HL-60 (cell line): ENCODE measurements around the gene PRL.

Source experiments
- DNase-seq, 2 experiments: peaks; one replicate each; pipeline ENCODE4 v3.0.0-alpha.2; 2010 to 2020; ENCODE audit warnings: low read depth in 1 of 2, low spot score in 1 of 2
- H3K27ac ChIP-seq: fragments of 250-450 bp; sonication (Bioruptor Pico); replicated peaks from 2 replicates; pipeline ENCODE4 v1.5.1; 2020; ENCODE audit warnings: mild to moderate bottlenecking, moderate library complexity
- H3K27me3 ChIP-seq: fragments of 250-450 bp; sonication (Bioruptor Pico); 2 replicates; pipeline ENCODE4 v1.5.1; 2021; ENCODE audit warnings: mild to moderate bottlenecking, moderate library complexity; ENCODE audit not compliant: insufficient read depth, poor library complexity, severe bottlenecking
- H3K4me3 ChIP-seq: replicated peaks from 2 replicates; pipeline ENCODE4 v1.5.1; 2011; ENCODE audit warnings: mild to moderate bottlenecking, control low read depth, low read length; ENCODE audit not compliant: insufficient read depth
- CTCF ChIP-seq: IDR thresholded peaks from one replicate; pipeline ENCODE4 v1.5.1; 2011; ENCODE audit warnings: low read length, control low read depth, inconsistent platforms; ENCODE audit not compliant: insufficient read depth
- GABPA ChIP-seq: IDR thresholded peaks from 2 replicates; pipeline ENCODE4 v1.6.1; 2012; ENCODE audit warnings: low read depth
- POLR2AphosphoS5 ChIP-seq: IDR thresholded peaks from 2 replicates; pipeline ENCODE4 v1.6.1; 2012; ENCODE audit warnings: low read depth
- SPI1 ChIP-seq: IDR thresholded peaks from 2 replicates; pipeline ENCODE4 v1.6.1; 2012; ENCODE audit warnings: low read depth, mild to moderate bottlenecking, borderline replicate concordance
- TF ChIP-seq, protein P1 (sequence below): IDR thresholded peaks from 2 replicates; pipeline ENCODE4 v1.6.1; 2012; ENCODE audit warnings: low read depth; ENCODE audit not compliant: insufficient replicate concordance

PRL gene

DNA sequence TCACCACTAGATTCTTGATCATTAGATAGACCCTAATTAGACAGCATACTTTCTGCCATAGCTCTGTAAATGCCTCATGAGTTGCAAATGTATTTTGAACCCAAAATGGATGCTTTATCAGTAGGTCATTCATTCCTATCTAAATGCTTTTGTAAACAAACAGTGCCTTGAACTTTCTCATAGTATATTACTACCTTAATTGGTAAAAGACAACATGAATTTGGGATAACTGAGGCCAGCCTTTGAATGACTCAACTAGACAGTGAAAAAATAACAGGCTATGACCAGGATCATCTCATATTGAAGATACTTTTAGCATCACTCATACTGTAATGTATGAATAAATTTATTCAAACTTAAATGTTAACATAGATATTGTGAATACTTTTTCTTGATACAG lies 37.0 kb upstream of the PRL start:
- Histone ChIP-seq H3K4me3 (no peak overlapping the region), H3K27ac (no peak overlapping the region), H3K27me3 (no peaks in the 10 kb centered on the region)
- DNase-seq: no peak
- TF ChIP-seq, protein P1, sequence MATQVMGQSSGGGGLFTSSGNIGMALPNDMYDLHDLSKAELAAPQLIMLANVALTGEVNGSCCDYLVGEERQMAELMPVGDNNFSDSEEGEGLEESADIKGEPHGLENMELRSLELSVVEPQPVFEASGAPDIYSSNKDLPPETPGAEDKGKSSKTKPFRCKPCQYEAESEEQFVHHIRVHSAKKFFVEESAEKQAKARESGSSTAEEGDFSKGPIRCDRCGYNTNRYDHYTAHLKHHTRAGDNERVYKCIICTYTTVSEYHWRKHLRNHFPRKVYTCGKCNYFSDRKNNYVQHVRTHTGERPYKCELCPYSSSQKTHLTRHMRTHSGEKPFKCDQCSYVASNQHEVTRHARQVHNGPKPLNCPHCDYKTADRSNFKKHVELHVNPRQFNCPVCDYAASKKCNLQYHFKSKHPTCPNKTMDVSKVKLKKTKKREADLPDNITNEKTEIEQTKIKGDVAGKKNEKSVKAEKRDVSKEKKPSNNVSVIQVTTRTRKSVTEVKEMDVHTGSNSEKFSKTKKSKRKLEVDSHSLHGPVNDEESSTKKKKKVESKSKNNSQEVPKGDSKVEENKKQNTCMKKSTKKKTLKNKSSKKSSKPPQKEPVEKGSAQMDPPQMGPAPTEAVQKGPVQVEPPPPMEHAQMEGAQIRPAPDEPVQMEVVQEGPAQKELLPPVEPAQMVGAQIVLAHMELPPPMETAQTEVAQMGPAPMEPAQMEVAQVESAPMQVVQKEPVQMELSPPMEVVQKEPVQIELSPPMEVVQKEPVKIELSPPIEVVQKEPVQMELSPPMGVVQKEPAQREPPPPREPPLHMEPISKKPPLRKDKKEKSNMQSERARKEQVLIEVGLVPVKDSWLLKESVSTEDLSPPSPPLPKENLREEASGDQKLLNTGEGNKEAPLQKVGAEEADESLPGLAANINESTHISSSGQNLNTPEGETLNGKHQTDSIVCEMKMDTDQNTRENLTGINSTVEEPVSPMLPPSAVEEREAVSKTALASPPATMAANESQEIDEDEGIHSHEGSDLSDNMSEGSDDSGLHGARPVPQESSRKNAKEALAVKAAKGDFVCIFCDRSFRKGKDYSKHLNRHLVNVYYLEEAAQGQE: no peak
- TF ChIP-seq POLR2AphosphoS5: no peak
- no peak for TF ChIP-seq SPI1
- no peak for TF ChIP-seq CTCF

DNA sequence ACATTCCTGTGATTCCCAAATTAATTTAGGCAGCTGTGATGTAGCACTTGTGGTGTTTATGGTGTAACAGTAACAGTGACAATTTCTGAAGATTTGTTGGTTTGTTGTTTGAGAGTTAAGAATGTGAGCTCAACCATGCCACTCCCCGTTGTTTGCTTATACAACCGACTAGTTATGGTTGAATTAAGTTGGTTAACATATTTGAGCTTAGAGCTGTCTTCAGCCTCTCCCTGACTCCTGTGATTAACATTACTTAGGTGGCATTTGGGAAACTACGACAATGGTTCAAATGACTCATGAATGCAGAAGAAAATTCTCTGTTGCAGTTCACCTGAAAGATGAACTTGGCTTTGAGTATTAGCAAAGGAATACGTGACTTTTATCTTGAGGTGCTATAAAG lies 35.9 kb upstream of the PRL start:
- H3K27ac ChIP-seq: no peak overlapping the region
- DNase-seq: no peak

GRCh38 chr6:22332216-22332615 lies 35.4 kb upstream of the PRL start:
- H3K4me3 ChIP-seq: no peak overlapping the region
- TF ChIP-seq GABPA: no peak
- TF ChIP-seq, protein P1: no peak
- TF ChIP-seq SPI1: no peak
- TF ChIP-seq POLR2AphosphoS5: no peak
- TF ChIP-seq CTCF: no peak
- DNase-seq: no peak
- no peaks in the 10 kb centered on the region for H3K27me3 ChIP-seq
- no peak overlapping the region for H3K27ac ChIP-seq

More for the DNA sequence above, 35.9 kb upstream of the PRL start:
- no peaks in the 10 kb centered on the region for H3K27me3 ChIP-seq
- H3K4me3 ChIP-seq: no peak overlapping the region
- TF ChIP-seq POLR2AphosphoS5 (no peak), CTCF (no peak), GABPA (no peak), SPI1 (no peak)
- TF ChIP-seq, protein P1: no peak
